Liver (tissue), 9 donors: Measurements from ENCODE around the gene ZMYM2. TPM values are rescaled to one million over a fixed set of nuclear protein-coding genes. Genes with fewer than 3 reads are reported as not detected.

Source experiments
- DNase-seq: peaks from one replicate; pipeline ENCODE4 v3.0.0-alpha.2; 2017; ENCODE audit warnings: low spot score
- H3K27ac ChIP-seq, 2 donors: one replicate each; pipeline ENCODE4 v1.7.0; 2013; ENCODE audit warnings: inconsistent platforms in 2 of 2, low read length in 2 of 2, control low read depth in 1 of 2, low read depth in 1 of 2, mild to moderate bottlenecking in 1 of 2
- H3K27me3 ChIP-seq, 4 donors: one replicate each; pipeline versions ENCODE4 v1.6.1 to v1.7.0; 2013; ENCODE audit warnings: low read length in 3 of 4, inconsistent platforms in 1 of 4, mild to moderate bottlenecking in 1 of 4, moderate library complexity in 1 of 4; ENCODE audit not compliant: control insufficient read depth in 4 of 4, insufficient read depth in 4 of 4
- H3K36me3 ChIP-seq, 4 donors: one replicate each; pipeline versions ENCODE4 v1.6.1 to v1.7.0; 2013; ENCODE audit warnings: low read length in 3 of 4, mild to moderate bottlenecking in 3 of 4, low read depth in 1 of 4, moderate library complexity in 1 of 4; ENCODE audit not compliant: control insufficient read depth in 4 of 4, insufficient read depth in 3 of 4
- H3K4me1 ChIP-seq, 4 donors: one replicate each; pipeline versions ENCODE4 v1.6.1 to v1.7.0; 2013; ENCODE audit warnings: low read length in 3 of 4, mild to moderate bottlenecking in 3 of 4, moderate library complexity in 1 of 4; ENCODE audit not compliant: control insufficient read depth in 4 of 4, insufficient read depth in 4 of 4
- H3K4me3 ChIP-seq, 3 donors: one replicate each; pipeline versions ENCODE4 v1.6.1 to v1.7.0; 2013; ENCODE audit warnings: low read length in 3 of 3, control low read depth in 1 of 3, low read depth in 1 of 3, mild to moderate bottlenecking in 1 of 3
- H3K9ac ChIP-seq, 2 donors: one replicate each; pipeline ENCODE4 v1.7.0; 2013; ENCODE audit warnings: low read length in 2 of 2, mild to moderate bottlenecking in 2 of 2, moderate library complexity in 2 of 2, control low read depth in 1 of 2, low read depth in 1 of 2
- H3K9me3 ChIP-seq, 4 donors: one replicate each; pipeline versions ENCODE4 v1.6.1 to v1.7.0; 2013; ENCODE audit warnings: low read length in 3 of 4; ENCODE audit not compliant: control insufficient read depth in 4 of 4
- CTCF ChIP-seq: fragments of 150-350 bp; IDR thresholded peaks from 2 replicates; pipeline ENCODE4 v1.5.1; 2017; ENCODE audit warnings: improper control_type of control experiment, low read depth, low read length; ENCODE audit not compliant: missing input control
- EGR1 ChIP-seq, 2 donors: IDR thresholded peaks; 2 replicates each; pipeline ENCODE4 v1.6.1; 2016 to 2018; ENCODE audit warnings: antibody characterized with exemption in 2 of 2, low read depth in 2 of 2
- FOXA1 ChIP-seq: IDR thresholded peaks from 2 replicates; pipeline ENCODE4 v1.6.1; 2016; ENCODE audit warnings: antibody characterized with exemption
- FOXA2 ChIP-seq: IDR thresholded peaks from 2 replicates; pipeline ENCODE4 v1.6.1; 2016; ENCODE audit warnings: antibody characterized with exemption
- GABPA ChIP-seq, 2 donors: IDR thresholded peaks in 1 of 2; conservative IDR thresholded peaks in 1 of 2; 2 replicates each; pipeline ENCODE4 v1.6.1; 2016; ENCODE audit warnings: antibody characterized with exemption in 2 of 2, mild to moderate bottlenecking in 1 of 2, moderate library complexity in 1 of 2
- HNF4A ChIP-seq, 2 donors: conservative IDR thresholded peaks; 2 replicates each; pipeline ENCODE4 v1.6.1; 2016; ENCODE audit warnings: antibody characterized with exemption in 2 of 2, mild to moderate bottlenecking in 2 of 2
- HNF4G ChIP-seq: IDR thresholded peaks from 2 replicates; pipeline ENCODE4 v1.6.1; 2016; ENCODE audit warnings: antibody characterized with exemption
- JUND ChIP-seq, 2 donors: IDR thresholded peaks; 2 replicates each; pipeline ENCODE4 v1.6.1; 2016; ENCODE audit warnings: antibody characterized with exemption in 2 of 2
- NR2F2 ChIP-seq: IDR thresholded peaks from 2 replicates; pipeline ENCODE4 v1.6.1; 2016; ENCODE audit warnings: antibody characterized with exemption
- RAD21 ChIP-seq, 2 donors: IDR thresholded peaks; 2 replicates each; pipeline ENCODE4 v1.6.1; 2016; ENCODE audit warnings: antibody characterized with exemption in 2 of 2, mild to moderate bottlenecking in 2 of 2
- SP1 ChIP-seq: IDR thresholded peaks from 2 replicates; pipeline ENCODE4 v1.6.1; 2018; ENCODE audit warnings: antibody characterized with exemption, mild to moderate bottlenecking
- TAF1 ChIP-seq: conservative IDR thresholded peaks from 2 replicates; pipeline ENCODE4 v1.6.1; 2016; ENCODE audit warnings: antibody characterized with exemption, mild to moderate bottlenecking
- YY1 ChIP-seq: IDR thresholded peaks from 2 replicates; pipeline ENCODE4 v1.6.1; 2016; ENCODE audit warnings: antibody characterized with exemption, mild to moderate bottlenecking
- ZBTB33 ChIP-seq: IDR thresholded peaks from 2 replicates; pipeline ENCODE4 v1.6.1; 2016; ENCODE audit warnings: antibody characterized with exemption
- WGBS: extraction: QIAGEN DNeasy Blood & Tissue Kit; methylation state at CpG from one replicate; pipeline ENCODE4 v1.1.7; 2013; 5-methylcytosine and 5-hydroxymethylcytosine counted together
- polyA plus RNA-seq, 2 donors: library from polyadenylated mRNA; stranded (reverse) in 1 of 2; unstranded in 1 of 2; fragments of 200-250 nt in 1 of 2; fragments of >200 nt in 1 of 2; fragmentation: Nextera tagmentation in 1 of 2; extraction: Ambion mirVana in 1 of 2; gene quantifications; one replicate each; pipeline versions ENCODE4 v1.2.1 to v1.2.3, GENCODE V29; 2013 to 2015
- total RNA-seq, 2 donors: library from RNA; depleted of rRNA; stranded (reverse); fragments of >200 nt; gene quantifications; one replicate each; pipeline ENCODE4 v1.2.3, GENCODE V29; 2014
- TF ChIP-seq, protein P1 (sequence below): IDR thresholded peaks from 2 replicates; pipeline ENCODE4 v1.6.1; 2016; ENCODE audit warnings: antibody characterized with exemption, mild to moderate bottlenecking
- TF ChIP-seq, protein P2 (sequence below): IDR thresholded peaks from 2 replicates; pipeline ENCODE4 v1.6.1; 2016; ENCODE audit warnings: antibody characterized with exemption
- TF ChIP-seq, protein P3 (sequence below): IDR thresholded peaks from 2 replicates; pipeline ENCODE4 v1.6.1; 2016; ENCODE audit warnings: antibody characterized with exemption
- donor health status: healthy.
- donor health status: healthy.
- donor health status: healthy.
- donor health status: healthy.
- donor health status: healthy.

ZMYM2 gene
- total and polyA plus RNA-seq, 4 donors = 8.7 to 40.8 (median 18.5) TPM

DNA sequence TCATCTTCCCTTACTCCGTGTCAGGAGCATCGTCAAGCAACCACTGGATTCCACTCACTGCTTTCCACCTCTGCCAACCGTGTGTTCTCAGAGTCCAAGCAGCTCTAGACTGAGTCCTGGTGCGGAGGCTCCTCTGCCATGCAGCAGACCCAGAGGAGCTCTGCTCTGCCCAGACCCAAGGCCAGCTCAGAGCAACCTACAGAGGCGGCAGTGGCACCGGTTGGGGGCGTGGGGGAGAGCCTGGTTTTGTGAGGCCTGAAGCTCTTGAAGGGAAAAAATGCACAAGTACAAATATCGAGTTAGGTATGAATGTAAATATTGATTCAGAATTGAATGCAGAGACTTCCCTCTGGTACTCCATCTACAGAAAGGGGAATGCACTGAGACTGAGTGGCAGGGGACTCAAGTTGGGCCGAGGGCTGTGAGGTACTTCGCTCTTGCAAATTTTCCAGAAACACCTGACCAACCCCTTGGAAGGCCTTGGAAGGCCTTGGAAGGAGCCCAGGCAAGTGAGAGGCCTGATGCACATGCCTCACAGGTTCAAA lies 155.6 kb downstream of the ZMYM2 start:
- Histone ChIP-seq H3K4me1 (peaks cover 0 to 4% (median 3%) of the 10 kb centered on the region in 4 donors), H3K4me3 (no peak overlapping the region), H3K27me3 (no peaks in the 10 kb centered on the region), H3K36me3 (no peaks in the 10 kb centered on the region), H3K9ac (no peak overlapping the region), H3K9me3 (no peaks in the 10 kb centered on the region), H3K27ac (no peak overlapping the region)
- TF ChIP-seq, protein P1, sequence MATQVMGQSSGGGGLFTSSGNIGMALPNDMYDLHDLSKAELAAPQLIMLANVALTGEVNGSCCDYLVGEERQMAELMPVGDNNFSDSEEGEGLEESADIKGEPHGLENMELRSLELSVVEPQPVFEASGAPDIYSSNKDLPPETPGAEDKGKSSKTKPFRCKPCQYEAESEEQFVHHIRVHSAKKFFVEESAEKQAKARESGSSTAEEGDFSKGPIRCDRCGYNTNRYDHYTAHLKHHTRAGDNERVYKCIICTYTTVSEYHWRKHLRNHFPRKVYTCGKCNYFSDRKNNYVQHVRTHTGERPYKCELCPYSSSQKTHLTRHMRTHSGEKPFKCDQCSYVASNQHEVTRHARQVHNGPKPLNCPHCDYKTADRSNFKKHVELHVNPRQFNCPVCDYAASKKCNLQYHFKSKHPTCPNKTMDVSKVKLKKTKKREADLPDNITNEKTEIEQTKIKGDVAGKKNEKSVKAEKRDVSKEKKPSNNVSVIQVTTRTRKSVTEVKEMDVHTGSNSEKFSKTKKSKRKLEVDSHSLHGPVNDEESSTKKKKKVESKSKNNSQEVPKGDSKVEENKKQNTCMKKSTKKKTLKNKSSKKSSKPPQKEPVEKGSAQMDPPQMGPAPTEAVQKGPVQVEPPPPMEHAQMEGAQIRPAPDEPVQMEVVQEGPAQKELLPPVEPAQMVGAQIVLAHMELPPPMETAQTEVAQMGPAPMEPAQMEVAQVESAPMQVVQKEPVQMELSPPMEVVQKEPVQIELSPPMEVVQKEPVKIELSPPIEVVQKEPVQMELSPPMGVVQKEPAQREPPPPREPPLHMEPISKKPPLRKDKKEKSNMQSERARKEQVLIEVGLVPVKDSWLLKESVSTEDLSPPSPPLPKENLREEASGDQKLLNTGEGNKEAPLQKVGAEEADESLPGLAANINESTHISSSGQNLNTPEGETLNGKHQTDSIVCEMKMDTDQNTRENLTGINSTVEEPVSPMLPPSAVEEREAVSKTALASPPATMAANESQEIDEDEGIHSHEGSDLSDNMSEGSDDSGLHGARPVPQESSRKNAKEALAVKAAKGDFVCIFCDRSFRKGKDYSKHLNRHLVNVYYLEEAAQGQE = no peak
- TF ChIP-seq HNF4G (no peak), HNF4A (conservative IDR thresholded peaks at IDR 0.05) (no peak), FOXA2 (no peak), YY1 (no peak), CTCF (no peak), JUND (IDR thresholded peaks at IDR 0.05) (no peak), EGR1 (IDR thresholded peaks at IDR 0.05; ENCODE audit: low read depth in 2 of 2) (no peak), SP1 (no peak), RAD21 (IDR thresholded peaks at IDR 0.05) (no peak), GABPA (IDR thresholded peaks at IDR 0.05 in 1 of 2, conservative IDR thresholded peaks at IDR 0.05 in 1 of 2) (no peak), TAF1 (no peak)
- TF ChIP-seq, protein P2, sequence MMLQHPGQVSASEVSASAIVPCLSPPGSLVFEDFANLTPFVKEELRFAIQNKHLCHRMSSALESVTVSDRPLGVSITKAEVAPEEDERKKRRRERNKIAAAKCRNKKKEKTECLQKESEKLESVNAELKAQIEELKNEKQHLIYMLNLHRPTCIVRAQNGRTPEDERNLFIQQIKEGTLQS = no peak
- TF ChIP-seq, protein P3, sequence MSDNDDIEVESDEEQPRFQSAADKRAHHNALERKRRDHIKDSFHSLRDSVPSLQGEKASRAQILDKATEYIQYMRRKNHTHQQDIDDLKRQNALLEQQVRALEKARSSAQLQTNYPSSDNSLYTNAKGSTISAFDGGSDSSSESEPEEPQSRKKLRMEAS = no peak
- WGBS = 86% methylated on average over 10 of the region's 10 CpGs
- no peak for DNase-seq

DNA sequence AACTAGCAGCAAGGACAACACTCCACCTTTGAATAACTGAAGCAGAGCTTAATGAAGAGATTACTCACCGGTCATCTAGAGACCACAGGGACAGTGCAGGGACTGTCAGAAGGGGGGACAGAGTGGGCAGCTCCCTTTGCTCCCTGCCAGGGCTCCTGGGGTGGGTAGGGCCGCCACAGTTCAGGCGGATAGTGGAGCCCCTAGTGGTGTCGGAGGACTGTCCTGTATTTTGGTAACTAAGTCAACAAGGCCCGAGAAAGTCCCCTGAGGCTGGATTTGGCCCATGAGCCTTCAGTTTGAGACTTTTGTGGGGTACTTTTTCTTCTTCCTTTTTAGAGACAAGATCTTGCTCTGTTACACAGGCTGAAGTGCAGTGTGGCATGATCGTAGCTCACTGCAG lies 157.7 kb downstream of the ZMYM2 start:
- H3K27me3 ChIP-seq = no peaks in the 10 kb centered on the region
- peaks cover 5 to 17% (median 12%) of the 10 kb centered on the region in 4 donors for H3K4me1 ChIP-seq
- 93% methylated on average over 6 of the region's 6 CpGs for WGBS
- H3K4me3 ChIP-seq = no peak overlapping the region
- H3K9ac ChIP-seq = no peak overlapping the region
- no peak overlapping the region for H3K27ac ChIP-seq
- H3K9me3 ChIP-seq = no peaks in the 10 kb centered on the region
- no peak for DNase-seq
- TF ChIP-seq FOXA1 = no peak
- no peak for TF ChIP-seq JUND (IDR thresholded peaks at IDR 0.05)
- TF ChIP-seq GABPA (IDR thresholded peaks at IDR 0.05 in 1 of 2, conservative IDR thresholded peaks at IDR 0.05 in 1 of 2) = no peak
- TF ChIP-seq NR2F2 = no peak
- no peak for TF ChIP-seq SP1
- no peak for TF ChIP-seq YY1
- TF ChIP-seq HNF4G = no peak
- TF ChIP-seq HNF4A (conservative IDR thresholded peaks at IDR 0.05) = no peak
- TF ChIP-seq ZBTB33 = no peak
- TF ChIP-seq, protein P2 = no peak
- no peak for TF ChIP-seq EGR1 (IDR thresholded peaks at IDR 0.05; ENCODE audit: low read depth in 2 of 2)
- TF ChIP-seq, protein P1 = no peak
- no peaks in the 10 kb centered on the region for H3K36me3 ChIP-seq
